Activated effector memory CD4-positive, alpha-beta T cell treated with Interleukin-2 at 50 U/mL for 16 hours (primary cell): ENCODE results near the gene USH2A.

Experiments used
- DNase-seq: peaks from one replicate; pipeline ENCODE4 v3.0.0-alpha.2; 2020

The USH2A gene

DNA sequence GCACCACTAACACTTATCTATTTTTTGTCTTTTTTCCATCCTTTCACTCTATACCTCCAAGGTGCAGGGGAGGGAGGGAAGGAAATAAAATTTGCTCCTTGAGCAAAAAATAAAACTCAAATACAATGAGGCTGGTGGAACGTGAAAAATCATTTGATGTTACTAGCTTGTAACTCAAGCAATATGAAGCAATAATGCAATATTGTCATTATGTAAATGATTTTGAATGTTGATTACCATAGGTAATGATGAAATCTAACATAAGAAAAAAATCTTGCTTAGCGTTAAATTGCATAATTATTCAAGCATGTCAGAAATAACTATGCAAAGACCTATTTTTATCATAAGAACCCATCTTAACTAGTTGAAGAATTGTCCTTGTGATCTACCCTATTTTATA lies 578.5 kb downstream of the USH2A start:
- no peak for DNase-seq

- DNase-seq: no peak
Measured at GRCh38 chr1:215844266-215844665, 579.0 kb downstream of the USH2A start.

- no peak for DNase-seq
Measured at GRCh38 chr1:215842905-215843304, 580.3 kb downstream of the USH2A start.

GRCh38 chr1:215835951-215836350 lies 587.3 kb downstream of the USH2A start:
- no peak for DNase-seq

DNA sequence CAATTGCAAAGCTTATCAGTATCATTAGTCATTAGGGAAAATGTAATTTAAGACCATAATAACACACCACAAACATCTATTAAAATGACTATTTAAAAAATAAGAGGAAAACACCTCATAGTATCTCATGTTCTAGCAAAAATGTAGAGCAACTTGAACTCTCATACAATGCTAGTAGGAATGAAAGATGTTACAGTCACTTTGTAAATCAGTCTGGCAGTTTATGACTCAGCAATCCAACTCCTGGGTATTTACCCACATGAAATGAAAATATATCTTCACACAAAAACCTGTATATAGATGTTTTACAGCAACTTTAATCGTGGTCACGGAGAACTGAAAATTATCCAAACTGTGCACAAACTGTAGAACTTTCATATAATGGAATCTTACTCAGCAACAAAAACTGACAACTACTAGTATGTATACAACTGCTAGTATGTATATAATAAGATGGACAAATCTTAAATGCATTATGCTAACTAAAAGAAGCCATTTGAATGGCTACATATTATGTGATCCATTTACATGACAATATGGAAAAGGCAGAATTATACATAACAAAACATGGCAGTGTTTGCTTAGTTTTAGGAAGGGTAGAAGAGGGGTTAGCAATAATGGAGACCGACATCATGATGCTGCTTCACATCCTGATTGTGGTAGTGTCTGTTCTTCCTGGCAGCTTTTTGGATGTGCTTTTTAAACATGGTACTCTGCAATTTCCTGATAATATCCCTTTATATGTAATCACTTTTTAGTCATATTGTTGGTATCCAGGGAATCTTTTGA lies 589.1 kb downstream of the USH2A start:
- DNase-seq: no peak

- no peak for DNase-seq
Measured at GRCh38 chr1:215830226-215830810, 592.9 kb downstream of the USH2A start.

- no peak for DNase-seq
Measured at GRCh38 chr1:215825056-215825455, 598.2 kb downstream of the USH2A start.

- no peak for DNase-seq
Measured at GRCh38 chr1:215824245-215824644, 599.0 kb downstream of the USH2A start.

DNA sequence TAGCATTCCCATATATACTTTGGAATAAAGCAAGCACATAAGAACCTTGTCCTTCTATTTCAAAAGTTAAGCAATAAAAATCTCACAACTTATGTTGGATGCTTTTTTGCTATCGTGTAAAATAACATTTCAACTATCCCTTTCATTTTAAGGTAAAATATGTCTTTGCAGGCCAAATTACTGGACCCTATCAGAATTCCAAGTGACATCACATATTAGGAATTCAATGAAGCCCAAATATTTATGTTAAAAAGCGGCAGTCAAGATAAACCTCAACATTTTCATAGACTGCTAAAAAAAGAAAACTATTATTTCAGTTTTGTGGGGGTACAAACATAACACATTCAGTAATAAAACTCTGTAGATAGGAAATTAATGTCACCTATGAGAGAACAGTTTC lies 604.1 kb downstream of the USH2A start:
- DNase-seq: no peak

DNA sequence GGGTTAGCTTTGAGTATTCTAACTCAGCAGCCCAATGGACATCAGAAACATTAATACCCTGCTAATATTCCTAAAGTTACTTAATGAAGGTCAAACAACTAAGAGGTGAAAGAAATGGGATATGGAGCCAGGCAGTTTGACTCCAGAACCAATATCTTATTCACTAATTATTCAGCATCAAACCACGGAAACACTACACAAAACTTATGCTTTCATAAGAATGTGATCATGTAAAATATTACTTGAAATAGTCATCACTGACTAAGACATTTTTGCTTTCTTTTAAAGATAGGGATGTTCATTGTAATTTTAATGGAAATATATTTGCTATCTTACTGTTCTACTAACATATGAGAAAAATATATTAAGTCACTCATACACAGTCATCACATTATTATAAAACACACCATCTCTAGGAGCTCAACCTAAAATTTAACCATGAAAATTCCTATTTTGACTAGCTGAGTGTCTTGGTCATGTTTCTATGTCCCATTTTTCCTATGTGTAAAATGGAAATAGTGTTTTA lies 615.3 kb downstream of the USH2A start:
- DNase-seq: no peak

DNA sequence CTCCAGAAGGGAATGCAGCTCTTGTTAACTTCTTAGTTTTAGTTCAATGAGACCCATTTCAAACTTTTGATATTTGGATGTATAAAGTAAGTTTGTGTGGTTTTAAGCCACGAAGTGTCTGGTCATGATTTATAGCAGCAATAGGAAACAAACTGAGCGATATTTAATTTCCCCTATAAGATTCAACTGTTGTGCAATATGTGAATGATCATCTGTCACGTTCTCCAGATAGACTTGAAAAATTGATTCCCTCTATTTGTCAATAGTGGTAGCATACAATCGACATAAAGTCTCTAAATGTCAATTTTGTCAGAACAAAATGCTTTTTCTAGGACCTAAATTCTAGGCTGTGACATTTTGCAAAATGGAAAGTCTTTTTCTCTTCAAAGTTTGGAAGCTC lies 616.0 kb downstream of the USH2A start:
- no peak for DNase-seq

GRCh38 chr1:215797859-215798258 lies 625.4 kb downstream of the USH2A start:
- DNase-seq: no peak

DNA sequence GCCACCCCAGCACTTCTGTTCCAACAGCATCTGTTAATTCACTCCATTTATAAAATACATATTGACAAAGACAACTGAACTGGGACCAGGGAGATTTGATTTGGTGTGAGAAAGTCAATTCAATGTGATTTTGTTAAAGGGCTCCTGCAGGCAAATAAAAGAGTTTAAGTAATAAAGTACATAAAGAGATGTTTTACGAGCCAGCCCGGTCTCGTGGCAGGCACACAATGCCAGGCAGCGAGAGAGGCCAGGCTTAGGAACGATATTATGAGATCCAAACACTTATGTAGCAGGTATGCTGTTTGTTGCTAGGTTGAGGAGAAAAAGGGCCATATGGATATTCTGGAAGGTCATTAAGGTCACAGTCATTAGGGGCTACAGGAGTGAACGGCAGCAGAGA lies 629.1 kb downstream of the USH2A start:
- DNase-seq: no peak

DNA sequence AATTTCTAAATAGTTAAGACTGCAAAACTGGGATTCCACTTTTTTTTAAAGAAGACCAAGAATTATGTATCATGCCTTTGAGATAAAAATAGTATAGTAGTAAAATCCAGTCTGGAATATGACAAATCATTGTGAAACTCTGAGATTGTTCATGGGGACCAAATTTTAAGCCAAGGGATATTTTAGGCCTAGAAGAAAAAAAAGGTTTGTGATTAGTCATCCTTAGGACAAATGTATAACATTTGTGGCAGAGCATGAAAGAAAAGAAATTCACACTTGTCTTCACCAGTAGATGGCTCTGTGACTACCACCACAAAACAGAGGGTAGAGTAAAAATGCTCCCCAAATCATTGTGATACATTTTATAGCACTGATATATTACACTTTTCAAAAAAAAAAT lies 630.1 kb downstream of the USH2A start:
- DNase-seq: no peak

DNA sequence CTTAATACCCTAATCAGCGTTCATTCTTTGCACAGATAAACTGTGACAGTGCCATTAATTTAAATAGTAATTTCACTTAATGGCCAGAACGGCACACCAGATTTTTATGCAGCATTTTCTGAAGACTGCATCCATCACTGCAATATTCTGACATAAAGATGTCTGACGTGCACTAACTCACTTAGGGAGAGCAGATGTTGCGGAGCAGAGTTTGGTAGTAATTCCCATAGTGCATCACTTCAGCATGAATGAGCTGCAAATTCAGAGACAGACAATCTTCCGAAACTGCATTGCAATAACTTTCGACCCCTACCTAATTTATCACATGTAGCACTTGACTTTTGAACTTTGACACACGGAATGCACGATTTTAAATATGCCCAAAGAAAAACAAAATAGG lies 630.8 kb downstream of the USH2A start:
- DNase-seq: no peak

DNA sequence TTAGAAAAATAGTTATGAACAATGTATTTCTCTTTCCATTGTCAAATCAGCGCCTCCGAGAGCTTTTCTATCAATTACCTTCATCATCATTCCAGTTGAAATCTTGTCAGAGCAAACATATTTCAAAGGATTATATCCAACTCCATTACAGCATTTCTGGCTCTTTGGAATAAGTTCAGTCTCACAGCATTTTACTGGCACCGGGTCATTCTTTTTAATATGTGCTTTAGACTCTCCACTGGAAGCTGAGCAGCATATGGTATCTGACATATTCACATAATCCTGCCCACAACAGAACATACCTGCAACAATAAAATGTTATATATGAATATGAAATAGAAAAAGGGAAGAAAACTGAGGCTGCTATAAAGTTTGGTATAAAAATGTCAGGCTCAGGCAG lies 633.3 kb downstream of the USH2A start:
- no peak for DNase-seq

GRCh38 chr1:215786997-215787396 lies 636.3 kb downstream of the USH2A start:
- no peak for DNase-seq

GRCh38 chr1:215780641-215781040 lies 642.6 kb downstream of the USH2A start:
- no peak for DNase-seq

DNA sequence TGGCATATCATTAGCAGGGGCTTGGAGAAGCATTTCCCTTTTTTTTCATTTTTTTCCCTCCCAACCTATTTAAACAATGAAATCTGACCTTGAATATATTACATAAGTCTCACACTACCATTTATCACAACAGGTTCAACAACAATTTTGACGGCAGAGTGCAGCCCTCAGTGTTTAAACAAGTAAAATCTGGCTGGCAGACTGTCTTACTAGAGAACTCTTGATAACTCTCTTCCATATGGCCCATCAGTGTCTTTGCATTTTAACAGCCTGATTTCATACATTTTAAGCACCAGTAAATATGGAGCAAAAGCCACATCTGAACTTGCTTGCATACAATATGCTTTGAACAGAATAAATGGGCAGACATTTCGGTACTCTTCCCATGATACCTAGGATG lies 643.1 kb downstream of the USH2A start:
- no peak for DNase-seq

GRCh38 chr1:215779729-215780128 lies 643.5 kb downstream of the USH2A start:
- DNase-seq: no peak

- no peak for DNase-seq
Measured at GRCh38 chr1:215777370-215777925, 645.8 kb downstream of the USH2A start.

GRCh38 chr1:215776336-215776735 lies 646.9 kb downstream of the USH2A start:
- DNase-seq: no peak

DNA sequence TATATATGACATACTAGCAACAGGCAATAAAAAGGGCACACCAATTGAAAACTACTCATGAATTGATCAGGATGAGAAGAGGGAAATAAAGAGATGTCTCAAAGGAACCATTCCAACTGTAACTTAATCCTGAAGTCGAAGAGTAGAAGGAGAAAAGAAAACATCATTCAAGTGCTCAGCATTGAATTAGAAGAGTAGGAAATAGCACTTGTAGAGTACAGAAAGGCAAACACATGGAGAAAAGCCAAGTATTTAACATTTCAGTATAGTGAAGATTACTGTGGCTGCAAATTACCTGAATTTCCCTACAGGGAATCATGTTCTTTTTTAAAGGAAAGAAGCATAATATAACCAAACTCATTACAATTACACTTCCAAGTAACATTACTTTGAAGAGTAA lies 651.1 kb downstream of the USH2A start:
- DNase-seq: no peak

GRCh38 chr1:215768303-215768702 lies 654.9 kb downstream of the USH2A start:
- no peak for DNase-seq
